Activated naive CD4-positive, alpha-beta T cell treated with Interleukin-2 at 50 U/mL for 16 hours (primary cell): Measurements from ENCODE around the gene KLRC2.
"Not testable (repeated sequence)": the region's sequence is repeated elsewhere in the genome, so short reads cannot be mapped to it uniquely, and the experiment has no call there.

Experiments used
- DNase-seq: peaks from one replicate; pipeline ENCODE4 v3.0.0-alpha.2; 2020

The KLRC2 gene

GRCh38 chr12:10435816-10436215 is at the start of gene KLRC2:
KLRC2 (minus strand) TSS chr12:10436010; CDS start chr12:10435986, 24 bp downstream.
- DNase-seq: not testable (repeated sequence)

- not testable (repeated sequence) for DNase-seq
Measured at GRCh38 chr12:10481901-10482300, 46.1 kb upstream of the KLRC2 start.

- DNase-seq: not testable (repeated sequence)
Measured at GRCh38 chr12:10472808-10473207, 37.0 kb upstream of the KLRC2 start.

- no peak for DNase-seq
Measured at GRCh38 chr12:10469701-10470100, 33.9 kb upstream of the KLRC2 start.

- no peak for DNase-seq
Measured at GRCh38 chr12:10466311-10466710, 30.5 kb upstream of the KLRC2 start.

- DNase-seq: no peak
Measured at GRCh38 chr12:10457760-10458159, 21.9 kb upstream of the KLRC2 start.

- DNase-seq: no peak
Measured at GRCh38 chr12:10456856-10457255, 21.0 kb upstream of the KLRC2 start.

- no peak for DNase-seq
Measured at GRCh38 chr12:10455766-10456165, 20.0 kb upstream of the KLRC2 start.

GRCh38 chr12:10454531-10454930 is 18.7 kb upstream of the KLRC2 start:
- no peak for DNase-seq

GRCh38 chr12:10453156-10453555 is 17.3 kb upstream of the KLRC2 start, which contains the start of gene KLRC1:
KLRC1 (minus strand) TSS chr12:10453377; CDS start chr12:10451156, 2,221 bp downstream.
- DNase-seq: no peak

- DNase-seq: no peak
Measured at GRCh38 chr12:10448236-10448635, 12.4 kb upstream of the KLRC2 start.

GRCh38 chr12:10446052-10446451 is 10.2 kb upstream of the KLRC2 start:
- not testable (repeated sequence) for DNase-seq

- not testable (repeated sequence) for DNase-seq
Measured at GRCh38 chr12:10441144-10441543, 5.3 kb upstream of the KLRC2 start.

- not testable (repeated sequence) for DNase-seq
Measured at GRCh38 chr12:10439608-10440274, 3.9 kb upstream of the KLRC2 start.

- not testable (repeated sequence) for DNase-seq
Measured at GRCh38 chr12:10437601-10438000, 1.8 kb upstream of the KLRC2 start.

GRCh38 chr12:10430623-10431022 is 5.2 kb downstream of the KLRC2 start:
- not testable (repeated sequence) for DNase-seq

GRCh38 chr12:10425938-10426337 is 9.9 kb downstream of the KLRC2 start:
- not testable (repeated sequence) for DNase-seq

- not testable (repeated sequence) for DNase-seq
Measured at GRCh38 chr12:10424260-10424899, 11.4 kb downstream of the KLRC2 start.

- DNase-seq: not testable (repeated sequence)
Measured at GRCh38 chr12:10422159-10422558, 13.7 kb downstream of the KLRC2 start.

- not testable (repeated sequence) for DNase-seq
Measured at GRCh38 chr12:10420334-10420733, 15.5 kb downstream of the KLRC2 start, which contains the start of gene KLRC3. KLRC3 (minus strand) TSS chr12:10420595; CDS start chr12:10420550, 45 bp downstream.

GRCh38 chr12:10409392-10409791 is 26.4 kb downstream of the KLRC2 start, which contains the start of gene KLRC4:
KLRC4 (minus strand) TSS chr12:10409757; CDS start chr12:10409575, 182 bp downstream.
- no peak for DNase-seq

- no peak for DNase-seq
Measured at GRCh38 chr12:10408842-10409241, 27.0 kb downstream of the KLRC2 start.

- no peak for DNase-seq
Measured at GRCh38 chr12:10406725-10407124, 29.1 kb downstream of the KLRC2 start.

- DNase-seq: no peak
Measured at GRCh38 chr12:10405294-10405693, 30.5 kb downstream of the KLRC2 start.
